NB4 (cell line): Measurements from ENCODE around the gene GCK.
A peak's percentile ranks its signal among the peaks of the same experiment; 100 is the strongest.

Experiments
- DNase-seq: peaks from one replicate; pipeline ENCODE4 v3.0.0; 2010; ENCODE audit warnings: low read depth
- H3K4me3 ChIP-seq: one replicate; pipeline ENCODE4 v1.5.1; 2011; ENCODE audit warnings: mild to moderate bottlenecking, low read depth, low read length, moderate library complexity
- CTCF ChIP-seq: IDR thresholded peaks from one replicate; pipeline ENCODE4 v1.5.1; 2012; ENCODE audit warnings: low read depth, low read length
- MAX ChIP-seq: IDR thresholded peaks from 2 replicates; pipeline ENCODE4 v1.6.1; 2011; ENCODE audit warnings: low read depth, low read length
- MYC ChIP-seq: IDR thresholded peaks from 2 replicates; pipeline ENCODE4 v1.6.1; 2011; ENCODE audit warnings: low read depth, low read length
- POLR2A ChIP-seq: IDR thresholded peaks from 2 replicates; pipeline ENCODE4 v1.6.1; 2011; ENCODE audit warnings: mild to moderate bottlenecking; ENCODE audit not compliant: insufficient read length; ENCODE audit errors: extremely low read depth

Gene GCK

GRCh38 chr7:44184206-44184872, 4.9 kb downstream of the GCK start:
- TF ChIP-seq MYC: no peak
- TF ChIP-seq POLR2A: no peak
- no peak for TF ChIP-seq CTCF
- TF ChIP-seq MAX: no peak
- no peak overlapping the region for H3K4me3 ChIP-seq
- no peak for DNase-seq

GRCh38 chr7:44183386-44183785, 5.9 kb downstream of the GCK start:
- TF ChIP-seq MYC (no peak), MAX (no peak), CTCF (no peak), POLR2A (no peak)
- H3K4me3 ChIP-seq: no peak overlapping the region
- DNase-seq: no peak

GRCh38 chr7:44182827-44183226, 6.4 kb downstream of the GCK start:
- TF ChIP-seq CTCF: no peak
- no peak for TF ChIP-seq MYC
- TF ChIP-seq POLR2A: no peak
- DNase-seq: no peak
- H3K4me3 ChIP-seq: no peak overlapping the region

GRCh38 chr7:44180631-44181030, 8.6 kb downstream of the GCK start:
- H3K4me3 ChIP-seq: no peak overlapping the region
- DNase-seq: no peak
- TF ChIP-seq MYC: no peak
- no peak for TF ChIP-seq MAX
- TF ChIP-seq CTCF: no peak
- no peak for TF ChIP-seq POLR2A

GRCh38 chr7:44177570-44178131, 11.6 kb downstream of the GCK start:
- TF ChIP-seq POLR2A: no peak
- TF ChIP-seq MAX: no peak

GRCh38 chr7:44176486-44176885, 12.8 kb downstream of the GCK start:
- H3K4me3 ChIP-seq: no peak overlapping the region
- TF ChIP-seq MYC (no peak), CTCF (no peak), POLR2A (no peak), MAX (no peak)
- no peak for DNase-seq

More at GRCh38 chr7:44177570-44178131, 11.6 kb downstream of the GCK start:
- no peak overlapping the region for H3K4me3 ChIP-seq
- DNase-seq: peak; percentile 46
